ENCODE results near the gene COL1A2.

The COL1A2 gene

GRCh38 chr7:94405506-94405905 lies 10.8 kb downstream of the COL1A2 start:
- no peak for DNase-seq (ENCODE audit: low read depth, low spot score)
- H3K27ac ChIP-seq: no peak overlapping the region

DNA sequence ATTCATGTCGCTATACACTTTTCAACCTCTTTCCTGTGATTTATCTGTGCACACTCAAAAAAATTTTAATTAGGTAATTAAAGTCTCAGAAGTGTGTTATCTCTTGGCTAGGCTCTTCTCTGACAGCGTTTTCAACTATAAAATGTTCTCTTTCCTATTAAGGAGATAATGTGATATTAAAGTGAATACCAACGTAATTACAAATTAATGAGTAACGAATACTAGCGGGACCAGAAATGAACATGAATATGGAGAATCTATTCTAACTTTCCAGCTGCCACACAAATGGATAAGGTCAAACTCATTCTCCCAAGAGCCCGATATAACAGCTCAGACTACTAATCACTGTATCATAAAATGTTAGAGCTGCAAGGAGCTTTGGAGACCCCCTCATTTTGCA lies 12.0 kb downstream of the COL1A2 start:
- H3K27ac ChIP-seq: no peak overlapping the region
- DNase-seq (ENCODE audit: low read depth, low spot score): no peak

DNA sequence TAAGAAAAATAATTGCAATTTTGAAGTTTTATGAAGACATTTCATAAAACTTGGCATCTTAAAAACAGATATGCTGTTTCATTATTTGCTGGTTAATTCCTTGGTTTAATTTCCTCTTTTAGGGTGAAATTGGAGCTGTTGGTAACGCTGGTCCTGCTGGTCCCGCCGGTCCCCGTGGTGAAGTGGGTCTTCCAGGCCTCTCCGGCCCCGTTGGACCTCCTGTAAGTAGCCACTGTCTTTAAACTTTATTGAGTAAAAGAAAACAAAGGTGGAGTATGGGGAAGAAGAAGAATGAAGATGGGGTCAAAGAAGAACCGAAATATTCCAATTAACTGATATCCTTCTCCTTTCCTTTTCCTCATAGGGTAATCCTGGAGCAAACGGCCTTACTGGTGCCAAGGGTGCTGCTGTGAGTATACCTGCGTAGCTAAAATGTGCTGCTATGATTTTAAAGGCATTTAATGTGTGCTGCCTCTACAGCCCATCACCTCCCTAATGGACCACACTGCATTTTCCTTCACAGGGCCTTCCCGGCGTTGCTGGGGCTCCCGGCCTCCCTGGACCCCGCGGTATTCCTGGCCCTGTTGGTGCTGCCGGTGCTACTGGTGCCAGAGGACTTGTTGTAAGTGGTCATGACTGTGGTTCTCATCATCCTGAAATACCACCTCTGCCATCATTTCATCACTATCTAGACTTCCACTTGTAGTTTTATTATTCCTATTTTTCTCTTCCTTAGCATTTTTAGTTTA lies 14.7 kb downstream of the COL1A2 start:
- H3K27ac ChIP-seq: no peak overlapping the region
- no peak for DNase-seq (ENCODE audit: low read depth, low spot score)

DNA sequence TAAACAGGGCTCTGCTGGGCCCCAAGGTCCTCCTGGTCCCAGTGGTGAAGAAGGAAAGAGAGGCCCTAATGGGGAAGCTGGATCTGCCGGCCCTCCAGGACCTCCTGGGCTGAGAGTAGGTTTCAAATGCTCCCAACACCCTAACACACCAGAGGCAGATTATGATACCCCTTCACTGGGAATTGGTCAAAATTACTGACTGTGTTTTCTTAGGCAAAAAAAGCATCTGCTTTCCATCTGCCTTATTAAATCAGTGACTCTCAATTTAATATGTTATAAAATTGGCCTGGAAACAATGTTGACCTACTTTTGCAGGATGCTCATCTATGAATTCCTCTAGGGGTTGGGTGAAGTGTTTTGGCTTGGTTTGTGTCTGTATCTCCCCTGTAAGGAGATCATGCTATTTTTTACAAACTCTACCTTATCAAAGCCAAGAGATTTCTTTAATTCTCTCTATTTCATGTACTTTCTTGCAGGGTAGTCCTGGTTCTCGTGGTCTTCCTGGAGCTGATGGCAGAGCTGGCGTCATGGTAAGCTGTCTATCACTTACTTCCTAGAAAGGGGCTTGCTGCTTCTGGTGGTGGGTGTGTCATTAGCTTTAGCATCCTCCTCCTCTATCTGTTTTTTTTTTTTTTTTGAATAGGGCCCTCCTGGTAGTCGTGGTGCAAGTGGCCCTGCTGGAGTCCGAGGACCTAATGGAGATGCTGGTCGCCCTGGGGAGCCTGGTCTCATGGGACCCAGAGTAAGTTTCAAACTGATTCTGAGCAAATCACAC lies 15.9 kb downstream of the COL1A2 start:
- DNase-seq (ENCODE audit: low read depth, low spot score): no peak
- H3K27ac ChIP-seq: no peak overlapping the region

DNA sequence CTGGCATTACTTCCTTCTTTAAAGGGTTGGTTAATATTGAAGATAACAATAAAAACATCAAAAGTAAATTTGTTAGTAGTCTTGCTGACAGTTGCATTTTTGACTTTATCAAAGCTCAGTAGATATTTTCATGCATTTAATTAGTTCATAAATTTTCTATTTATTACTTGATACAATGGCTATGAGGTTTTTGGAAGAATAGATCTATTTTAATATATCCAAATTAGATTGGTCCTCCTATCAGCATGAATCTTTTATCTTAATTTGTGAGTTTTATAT lies 16.4 kb downstream of the COL1A2 start:
- no peak overlapping the region for H3K27ac ChIP-seq
- no peak for DNase-seq (ENCODE audit: low read depth, low spot score)

GRCh38 chr7:94412762-94413322 lies 18.1 kb downstream of the COL1A2 start:
- no peak for DNase-seq (ENCODE audit: low read depth, low spot score)
- no peak overlapping the region for H3K27ac ChIP-seq

GRCh38 chr7:94414481-94414880 lies 19.8 kb downstream of the COL1A2 start:
- DNase-seq (ENCODE audit: low read depth, low spot score): no peak

GRCh38 chr7:94414980-94415379 lies 20.3 kb downstream of the COL1A2 start:
- no peak for DNase-seq (ENCODE audit: low read depth, low spot score)
- H3K27ac ChIP-seq: no peak overlapping the region

More at GRCh38 chr7:94414481-94414880, 19.8 kb downstream of the COL1A2 start:
- no peak overlapping the region for H3K27ac ChIP-seq

DNA sequence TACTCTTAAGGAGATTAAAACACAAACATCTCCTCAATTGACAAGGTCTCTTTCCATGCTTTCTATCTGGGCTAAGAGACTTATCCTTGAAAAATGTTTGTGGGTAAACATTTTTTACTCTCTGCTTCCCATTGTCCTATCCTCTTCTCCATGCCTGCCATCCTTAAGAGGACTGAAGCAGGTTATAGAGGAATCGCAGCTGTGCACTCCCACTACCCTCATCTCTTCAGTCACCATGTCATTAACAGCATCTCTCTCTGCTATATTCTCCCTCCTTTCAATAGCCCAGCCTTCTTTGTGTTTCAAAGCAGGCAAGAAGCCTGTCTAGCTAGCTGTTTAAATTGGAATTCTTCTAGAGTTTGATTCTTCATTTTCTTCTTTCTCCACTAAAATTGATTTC lies 22.6 kb downstream of the COL1A2 start:
- no peak for DNase-seq (ENCODE audit: low read depth, low spot score)
- H3K27ac ChIP-seq: no peak overlapping the region

GRCh38 chr7:94417901-94418300 lies 23.2 kb downstream of the COL1A2 start:
- H3K27ac ChIP-seq: no peak overlapping the region
- DNase-seq (ENCODE audit: low read depth, low spot score): no peak

DNA sequence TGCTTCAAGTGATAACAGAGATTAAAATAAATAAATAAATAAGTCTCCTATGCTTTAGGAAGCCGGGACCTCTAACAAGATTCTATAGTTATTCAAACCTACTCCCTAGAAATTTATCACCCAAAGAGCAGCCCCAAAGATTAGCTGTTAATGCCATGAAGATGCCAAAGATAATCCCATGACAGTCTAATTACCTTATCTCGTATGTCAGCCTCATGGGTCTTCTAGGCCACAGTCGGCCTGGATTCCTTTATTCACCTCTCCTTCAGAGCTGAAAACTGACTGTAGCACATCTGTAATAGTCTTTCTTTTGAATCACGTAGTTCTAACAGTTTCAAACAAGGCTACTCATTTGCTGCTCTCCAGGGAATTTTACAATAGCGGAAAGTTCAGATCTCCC lies 24.2 kb downstream of the COL1A2 start:
- H3K27ac ChIP-seq: no peak overlapping the region
- no peak for DNase-seq (ENCODE audit: low read depth, low spot score)

DNA sequence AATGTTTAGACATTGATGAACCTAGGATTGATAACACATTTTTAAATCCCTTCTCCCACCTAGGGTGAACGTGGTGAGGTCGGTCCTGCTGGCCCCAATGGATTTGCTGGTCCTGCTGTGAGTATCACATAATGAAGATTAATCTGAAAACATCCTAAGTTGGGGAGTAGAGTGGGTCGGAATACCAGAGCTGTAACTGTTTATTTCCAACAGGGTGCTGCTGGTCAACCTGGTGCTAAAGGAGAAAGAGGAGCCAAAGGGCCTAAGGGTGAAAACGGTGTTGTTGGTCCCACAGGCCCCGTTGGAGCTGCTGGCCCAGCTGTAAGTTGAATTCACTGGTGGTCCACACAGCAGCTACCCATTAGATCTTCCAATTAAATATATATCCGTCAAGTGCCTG lies 25.6 kb downstream of the COL1A2 start:
- no peak for DNase-seq (ENCODE audit: low read depth, low spot score)
- no peak overlapping the region for H3K27ac ChIP-seq

- DNase-seq (ENCODE audit: low read depth, low spot score): no peak
- H3K27ac ChIP-seq: no peak overlapping the region
These were observed 27.0 kb downstream of the COL1A2 start for GRCh38 chr7:94421681-94422080.

DNA sequence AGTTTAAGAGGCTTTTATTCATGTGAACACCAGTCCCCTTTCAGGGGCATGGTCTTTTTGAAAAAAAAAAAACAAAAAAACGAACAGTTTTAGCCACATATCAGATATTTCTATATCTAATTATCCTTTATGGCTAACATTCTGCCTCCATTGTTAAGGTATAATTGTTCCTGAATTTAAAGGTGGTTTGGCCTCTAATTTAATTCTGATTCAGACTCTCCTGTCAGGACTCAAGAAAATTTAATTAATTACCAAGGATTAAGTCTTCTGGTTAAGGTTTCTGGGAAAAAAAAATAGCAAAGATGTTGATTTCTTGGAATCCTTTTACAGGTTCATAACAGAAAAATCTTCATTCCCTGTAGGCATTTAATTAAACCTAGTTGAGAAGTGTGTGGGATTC lies 27.4 kb downstream of the COL1A2 start:
- H3K27ac ChIP-seq: no peak overlapping the region

DNA sequence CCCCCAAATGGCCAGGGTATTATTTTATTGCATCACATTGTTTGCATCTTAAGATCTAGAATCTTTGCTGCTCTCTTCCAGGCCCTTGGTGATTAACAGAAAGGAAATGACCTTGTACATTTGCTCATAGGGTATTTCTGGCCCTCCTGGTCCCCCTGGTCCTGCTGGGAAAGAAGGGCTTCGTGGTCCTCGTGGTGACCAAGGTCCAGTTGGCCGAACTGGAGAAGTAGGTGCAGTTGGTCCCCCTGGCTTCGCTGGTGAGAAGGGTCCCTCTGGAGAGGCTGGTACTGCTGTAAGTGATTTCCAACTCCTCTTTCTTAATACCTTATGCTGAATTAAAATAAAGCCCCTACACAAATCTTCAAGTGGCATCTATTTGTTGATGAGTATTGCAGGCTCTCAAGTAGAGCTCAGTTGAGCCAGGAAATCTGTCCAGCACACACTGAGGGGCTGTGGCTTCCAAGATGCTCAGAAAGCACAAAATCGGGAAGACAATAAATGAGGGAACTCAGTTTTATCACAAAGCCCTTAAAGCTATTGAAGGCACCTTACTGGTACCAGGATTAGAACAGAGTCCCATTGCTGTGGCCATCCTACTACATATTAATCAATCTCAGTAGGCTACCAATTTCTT lies 28.2 kb downstream of the COL1A2 start:
- DNase-seq (ENCODE audit: low read depth, low spot score): no peak
- H3K27ac ChIP-seq: no peak overlapping the region

More for the DNA sequence above, 27.4 kb downstream of the COL1A2 start:
- DNase-seq (ENCODE audit: low read depth, low spot score): no peak

- no peak overlapping the region for H3K27ac ChIP-seq
- DNase-seq (ENCODE audit: low read depth, low spot score): no peak
These were observed 29.4 kb downstream of the COL1A2 start for GRCh38 chr7:94423863-94424735.

DNA sequence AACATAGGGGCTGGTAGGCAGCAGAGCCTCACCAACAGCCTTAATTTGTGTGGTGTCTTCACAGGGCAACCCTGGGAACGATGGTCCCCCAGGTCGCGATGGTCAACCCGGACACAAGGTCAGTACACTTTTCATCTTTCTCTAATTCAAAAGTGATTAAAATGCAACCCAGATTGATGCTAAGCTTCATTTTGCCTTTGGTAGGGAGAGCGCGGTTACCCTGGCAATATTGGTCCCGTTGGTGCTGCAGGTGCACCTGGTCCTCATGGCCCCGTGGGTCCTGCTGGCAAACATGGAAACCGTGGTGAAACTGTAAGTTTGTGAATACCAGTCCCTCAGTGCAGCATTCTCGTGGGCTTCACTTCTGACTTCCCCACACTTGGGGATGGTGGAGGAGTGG lies 30.9 kb downstream of the COL1A2 start:
- no peak overlapping the region for H3K27ac ChIP-seq

DNA sequence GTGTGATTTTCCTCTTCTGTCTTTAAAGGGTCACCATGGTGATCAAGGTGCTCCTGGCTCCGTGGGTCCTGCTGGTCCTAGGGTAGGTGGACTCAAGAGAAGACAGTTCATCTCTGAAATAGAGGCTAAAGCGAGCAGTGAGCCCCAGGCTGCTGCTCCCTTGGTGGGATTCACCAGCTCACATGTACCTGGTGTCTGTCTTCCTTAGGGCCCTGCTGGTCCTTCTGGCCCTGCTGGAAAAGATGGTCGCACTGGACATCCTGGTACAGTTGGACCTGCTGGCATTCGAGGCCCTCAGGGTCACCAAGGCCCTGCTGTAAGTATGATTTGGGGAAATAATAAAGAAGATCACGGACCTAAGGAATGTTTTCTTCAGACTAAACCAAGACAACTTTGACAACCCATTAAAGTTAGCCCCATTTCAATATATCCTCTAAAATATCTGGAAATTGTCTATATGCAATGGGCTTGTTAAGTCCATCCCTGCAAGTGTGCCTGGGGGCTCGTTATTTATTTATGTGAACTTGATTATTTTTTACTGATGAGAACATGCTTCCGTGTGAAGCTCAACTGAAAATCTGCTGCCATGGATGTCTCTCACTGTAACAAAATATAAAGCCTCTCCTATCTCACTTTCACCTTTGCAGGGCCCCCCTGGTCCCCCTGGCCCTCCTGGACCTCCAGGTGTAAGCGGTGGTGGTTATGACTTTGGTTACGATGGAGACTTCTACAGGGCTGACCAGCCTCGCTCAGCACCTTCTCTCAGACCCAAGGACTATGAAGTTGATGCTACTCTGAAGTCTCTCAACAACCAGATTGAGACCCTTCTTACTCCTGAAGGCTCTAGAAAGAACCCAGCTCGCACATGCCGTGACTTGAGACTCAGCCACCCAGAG lies 32.5 kb downstream of the COL1A2 start:
- no peak for DNase-seq (ENCODE audit: low read depth, low spot score)
- H3K27ac ChIP-seq: no peak overlapping the region

More for the DNA sequence above, 30.9 kb downstream of the COL1A2 start:
- DNase-seq (ENCODE audit: low read depth, low spot score): no peak

DNA sequence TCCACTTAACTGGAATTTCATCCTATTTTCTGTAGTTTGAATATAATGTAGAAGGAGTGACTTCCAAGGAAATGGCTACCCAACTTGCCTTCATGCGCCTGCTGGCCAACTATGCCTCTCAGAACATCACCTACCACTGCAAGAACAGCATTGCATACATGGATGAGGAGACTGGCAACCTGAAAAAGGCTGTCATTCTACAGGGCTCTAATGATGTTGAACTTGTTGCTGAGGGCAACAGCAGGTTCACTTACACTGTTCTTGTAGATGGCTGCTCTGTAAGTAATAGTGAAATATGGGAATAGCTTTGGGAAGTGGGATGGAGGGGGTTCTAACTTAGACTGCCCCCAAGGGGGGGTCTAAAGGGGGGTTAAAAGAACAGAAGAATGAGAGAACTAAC lies 34.5 kb downstream of the COL1A2 start:
- H3K27ac ChIP-seq: no peak overlapping the region
- no peak for DNase-seq (ENCODE audit: low read depth, low spot score)

All from epithelial cell of prostate (primary cell).